GM23248 (cell line): ENCODE data around the gene ENTPD2. TPM values are rescaled to one million over a fixed set of nuclear protein-coding genes. Genes with fewer than 3 reads are reported as not detected.

ENCODE experiments used
- DNase-seq: peaks from one replicate; pipeline ENCODE4 v3.0.0-alpha.2; 2015
- H2AFZ ChIP-seq: fragments of 200-600 bp; sonication (generic); 2 replicates; pipeline ENCODE4 v1.6.1; 2016; ENCODE audit warnings: antibody characterized with exemption
- H3F3A ChIP-seq: fragments of 200-600 bp; sonication (generic); 2 replicates; pipeline ENCODE4 v1.6.1; 2016; ENCODE audit warnings: mild to moderate bottlenecking, antibody characterized with exemption, mixed run types; ENCODE audit not compliant: insufficient read depth
- H3K27ac ChIP-seq: fragments of 200-600 bp; sonication (generic); 2 replicates; pipeline ENCODE4 v1.5.1; 2016; ENCODE audit warnings: mild to moderate bottlenecking
- H3K27me3 ChIP-seq: fragments of 200-600 bp; sonication (generic); replicated peaks from 2 replicates; pipeline ENCODE4 v1.6.1; 2016; ENCODE audit warnings: mild to moderate bottlenecking; ENCODE audit not compliant: insufficient read depth
- H3K36me3 ChIP-seq: fragments of 200-600 bp; sonication (generic); 2 replicates; pipeline ENCODE4 v1.6.1; 2016; ENCODE audit warnings: low read depth, mild to moderate bottlenecking
- H3K4me1 ChIP-seq: fragments of 200-600 bp; sonication (generic); 2 replicates; pipeline ENCODE4 v1.6.1; 2016; ENCODE audit warnings: mild to moderate bottlenecking; ENCODE audit not compliant: insufficient read depth
- H3K4me2 ChIP-seq: fragments of 200-600 bp; sonication (generic); one replicate; pipeline ENCODE4 v1.6.1; 2016; ENCODE audit warnings: mild to moderate bottlenecking; ENCODE audit not compliant: unreplicated experiment
- H3K4me3 ChIP-seq: fragments of 200-600 bp; sonication (generic); 2 replicates; pipeline ENCODE4 v1.5.1; 2016; ENCODE audit warnings: mild to moderate bottlenecking
- H3K79me2 ChIP-seq: fragments of 200-600 bp; sonication (generic); 2 replicates; pipeline ENCODE4 v1.6.1; 2016; ENCODE audit warnings: mild to moderate bottlenecking; ENCODE audit not compliant: insufficient read depth
- H3K9ac ChIP-seq: fragments of 200-600 bp; sonication (generic); 2 replicates; pipeline ENCODE4 v1.6.1; 2016; ENCODE audit warnings: mild to moderate bottlenecking
- H3K9me2 ChIP-seq: fragments of 200-600 bp; sonication (generic); 2 replicates; pipeline ENCODE4 v1.6.1; 2016; ENCODE audit warnings: mixed run types, mild to moderate bottlenecking, moderate library complexity; ENCODE audit not compliant: insufficient read depth
- H3K9me3 ChIP-seq: fragments of 200-600 bp; sonication (generic); one replicate; pipeline ENCODE4 v1.6.1; 2017; ENCODE audit warnings: low read depth
- H4K20me1 ChIP-seq: fragments of 200-600 bp; sonication (generic); 2 replicates; pipeline ENCODE4 v1.6.0; 2016; ENCODE audit not compliant: insufficient read depth
- EZH2 ChIP-seq: fragments of 200-600 bp; sonication (generic); IDR thresholded peaks from 2 replicates; pipeline ENCODE4 v1.6.1; 2018; ENCODE audit warnings: antibody characterized with exemption, mild to moderate bottlenecking; ENCODE audit not compliant: insufficient read depth, poor library complexity, severe bottlenecking
- EZH2phosphoT487 ChIP-seq: fragments of 200-600 bp; sonication (generic); IDR thresholded peaks from 2 replicates; pipeline ENCODE4 v1.6.1; 2018; ENCODE audit warnings: antibody characterized with exemption, moderate library complexity, mild to moderate bottlenecking, low read depth; ENCODE audit not compliant: insufficient read depth
- WGBS, 2 experiments: methylation state at CpG; one replicate each; pipeline ENCODE4 v1.1.6; 2015 to 2017; ENCODE audit warnings: low lambda C conversion rate in 2 of 2, low coverage in 1 of 2; ENCODE audit errors: missing lambda C conversion rate in 2 of 2; 5-methylcytosine and 5-hydroxymethylcytosine counted together
- in situ Hi-C: fragments of 300-500 bp; cut with MboI; formaldehyde crosslinking; loops from 2 replicates; pipeline ENCODE4 v1.15.0; 2020
- polyA plus RNA-seq: library from polyadenylated mRNA; unstranded; fragments of >200 nt; fragmentation: Nextera tagmentation; extraction: Ambion mirVana; gene quantifications from 2 replicates; pipeline ENCODE4 v1.2.1, GENCODE V29; 2016
- small RNA-seq: library from RNA; depleted of rRNA; stranded (forward); fragments of <200 nt; gene quantifications from one replicate; pipeline ENCODE3, GENCODE V24; 2014; ENCODE audit warnings: low read depth, low replicate concordance
- total RNA-seq: library from RNA; depleted of rRNA; stranded (reverse); fragments of >200 nt; shearing (Covaris generic); gene quantifications from 2 replicates; pipeline ENCODE4 v1.2.3, GENCODE V29; 2014; rRNA removed

Gene ENTPD2
- total and polyA plus RNA-seq, 2 experiments from 2014 or later, result not detected

- no peak overlapping the region for H3K4me2 ChIP-seq
- H3F3A ChIP-seq, result peaks cover 10% of the 10 kb centered on the region; the same call in 1 of the 2 replicates
- no peaks in the 10 kb centered on the region for H3K9me2 ChIP-seq
- H3K27ac ChIP-seq, result peak overlapping the region; percentile 46; the same call in 1 of the 2 replicates
- WGBS, 2 experiments, result 72 to 73% methylated on average over 10 of the region's 10 CpGs
- H3K36me3 ChIP-seq, result no peaks in the 10 kb centered on the region
- in situ Hi-C loops, result no loop called here
- H4K20me1 ChIP-seq, result no peaks in the 10 kb centered on the region
- TF ChIP-seq EZH2phosphoT487 (no peak), EZH2 (no peak)
- H3K9me3 ChIP-seq, result no peaks in the 10 kb centered on the region
- DNase-seq, result peak; percentile 59
- peak overlapping the region; percentile 68 for H2AFZ ChIP-seq
- no peaks in the 10 kb centered on the region for H3K27me3 ChIP-seq
- no peak overlapping the region for H3K9ac ChIP-seq
- H3K4me3 ChIP-seq, result no peak overlapping the region
- H3K79me2 ChIP-seq, result no peaks in the 10 kb centered on the region
- H3K4me1 ChIP-seq, result peaks cover 22% of the 10 kb centered on the region
Measured at GRCh38 chr9:137000177-137000930, 53.5 kb downstream of the ENTPD2 start.

Small RNAs within 50 kb of the gene (small RNA-seq; reads per million reads assigned to genes)
- gene RF00153, result not detected

Other genes starting within 250 kb of the ENTPD2 start
Only the 30 nearest of the 37 such genes appear.
- 299 and 305 TPM in 2 replicates for gene EDF1, start 187.8 kb downstream of the ENTPD2 start, total RNA-seq
- gene EDF1, start 187.8 kb downstream of the ENTPD2 start, polyA plus RNA-seq, result 567 and 586 TPM in 2 replicates
- gene TRAF2, start 167.5 kb downstream of the ENTPD2 start, total RNA-seq, result 8.1 and 11.5 TPM in 2 replicates
- gene TRAF2, start 167.5 kb downstream of the ENTPD2 start, polyA plus RNA-seq, result 14.3 and 15.0 TPM in 2 replicates
- 234 and 259 TPM in 2 replicates for gene FBXW5, start 109.3 kb downstream of the ENTPD2 start, total RNA-seq
- 110 and 113 TPM in 2 replicates for gene FBXW5, start 109.3 kb downstream of the ENTPD2 start, polyA plus RNA-seq
- gene C8G, start 108.8 kb downstream of the ENTPD2 start, total RNA-seq, result not detected in 2 replicates
- 0.49 TPM in 1 of 2 replicates, not detected in the other for gene C8G, start 108.8 kb downstream of the ENTPD2 start, polyA plus RNA-seq
- not detected in 2 replicates for gene LCN12, start 101.8 kb downstream of the ENTPD2 start, total RNA-seq
- gene LCN12, start 101.8 kb downstream of the ENTPD2 start, polyA plus RNA-seq, result not detected in 2 replicates
- gene PTGDS, start 76.6 kb downstream of the ENTPD2 start, total RNA-seq, result not detected in 2 replicates
- gene PTGDS, start 76.6 kb downstream of the ENTPD2 start, polyA plus RNA-seq, result 0.24 and 0.25 TPM in 2 replicates
- not detected in 2 replicates for gene LCNL1, start 71.1 kb downstream of the ENTPD2 start, total RNA-seq
- gene LCNL1, start 71.1 kb downstream of the ENTPD2 start, polyA plus RNA-seq, result not detected in 2 replicates
- 38.7 and 52.2 TPM in 2 replicates for gene PAXX, start 61.6 kb downstream of the ENTPD2 start, total RNA-seq
- 49.3 and 54.5 TPM in 2 replicates for gene PAXX, start 61.6 kb downstream of the ENTPD2 start, polyA plus RNA-seq
- gene CLIC3, start 57.5 kb downstream of the ENTPD2 start, total RNA-seq, result 33.3 and 37.7 TPM in 2 replicates
- gene CLIC3, start 57.5 kb downstream of the ENTPD2 start, polyA plus RNA-seq, result 98.9 and 107 TPM in 2 replicates
- 33.2 and 49.4 TPM in 2 replicates for gene ABCA2, start 25.8 kb downstream of the ENTPD2 start, total RNA-seq
- gene ABCA2, start 25.8 kb downstream of the ENTPD2 start, polyA plus RNA-seq, result 20.5 and 21.1 TPM in 2 replicates
- not detected in 2 replicates for gene FUT7, start 22.0 kb downstream of the ENTPD2 start, total RNA-seq
- gene FUT7, start 22.0 kb downstream of the ENTPD2 start, polyA plus RNA-seq, result not detected in 2 replicates
- 41.9 and 43.1 TPM in 2 replicates for gene NPDC1, start 7.9 kb downstream of the ENTPD2 start, total RNA-seq
- gene NPDC1, start 7.9 kb downstream of the ENTPD2 start, polyA plus RNA-seq, result 121 and 122 TPM in 2 replicates
- gene SAPCD2, start 16.5 kb upstream of the ENTPD2 start, total RNA-seq, result 5.4 TPM in 2 replicates
- gene SAPCD2, start 16.5 kb upstream of the ENTPD2 start, polyA plus RNA-seq, result 0.86 and 0.88 TPM in 2 replicates
- 5.2 and 5.7 TPM in 2 replicates for gene UAP1L1, start 23.5 kb upstream of the ENTPD2 start, total RNA-seq
- gene UAP1L1, start 23.5 kb upstream of the ENTPD2 start, polyA plus RNA-seq, result 4.3 and 4.5 TPM in 2 replicates
- 131 and 136 TPM in 2 replicates for gene MAN1B1, start 32.9 kb upstream of the ENTPD2 start, total RNA-seq
- gene MAN1B1, start 32.9 kb upstream of the ENTPD2 start, polyA plus RNA-seq, result 101 and 104 TPM in 2 replicates
- gene DPP7, start 60.7 kb upstream of the ENTPD2 start, total RNA-seq, result 134 and 142 TPM in 2 replicates
- gene DPP7, start 60.7 kb upstream of the ENTPD2 start, polyA plus RNA-seq, result 145 and 148 TPM in 2 replicates
- 0.76 TPM in 1 of 2 replicates, not detected in the other for gene GRIN1, start 85.1 kb upstream of the ENTPD2 start, total RNA-seq
- gene GRIN1, start 85.1 kb upstream of the ENTPD2 start, polyA plus RNA-seq, result 0.15 TPM in 1 of 2 replicates, not detected in the other
- gene LRRC26, start 116.0 kb upstream of the ENTPD2 start, total RNA-seq, result not detected in 2 replicates
- not detected in 2 replicates for gene LRRC26, start 116.0 kb upstream of the ENTPD2 start, polyA plus RNA-seq
- gene TMEM210, start 118.0 kb upstream of the ENTPD2 start, total RNA-seq, result not detected in 2 replicates
- gene TMEM210, start 118.0 kb upstream of the ENTPD2 start, polyA plus RNA-seq, result not detected in 2 replicates
- 24.0 and 28.8 TPM in 2 replicates for gene ANAPC2, start 134.5 kb upstream of the ENTPD2 start, total RNA-seq
- 12.0 and 13.6 TPM in 2 replicates for gene ANAPC2, start 134.5 kb upstream of the ENTPD2 start, polyA plus RNA-seq
- gene SSNA1, start 134.6 kb upstream of the ENTPD2 start, total RNA-seq, result 73.1 and 105 TPM in 2 replicates
- 93.1 and 100 TPM in 2 replicates for gene SSNA1, start 134.6 kb upstream of the ENTPD2 start, polyA plus RNA-seq
- 7.8 and 14.3 TPM in 2 replicates for gene TPRN, start 146.7 kb upstream of the ENTPD2 start, total RNA-seq
- gene TPRN, start 146.7 kb upstream of the ENTPD2 start, polyA plus RNA-seq, result 1.7 and 2.2 TPM in 2 replicates
- gene TMEM203, start 151.6 kb upstream of the ENTPD2 start, total RNA-seq, result 44.3 and 52.9 TPM in 2 replicates
- gene TMEM203, start 151.6 kb upstream of the ENTPD2 start, polyA plus RNA-seq, result 46.9 and 48.6 TPM in 2 replicates
- 12.1 and 12.4 TPM in 2 replicates for gene NDOR1, start 151.6 kb upstream of the ENTPD2 start, total RNA-seq
- 7.7 and 8.5 TPM in 2 replicates for gene NDOR1, start 151.6 kb upstream of the ENTPD2 start, polyA plus RNA-seq
- gene RNF208, start 168.2 kb upstream of the ENTPD2 start, total RNA-seq, result 0.65 TPM in 1 of 2 replicates, not detected in the other
- 0.29 and 0.34 TPM in 2 replicates for gene RNF208, start 168.2 kb upstream of the ENTPD2 start, polyA plus RNA-seq
- gene CYSRT1, start 171.1 kb upstream of the ENTPD2 start, total RNA-seq, result 0.43 TPM in 1 of 2 replicates, not detected in the other
- 0.24 and 0.75 TPM in 2 replicates for gene CYSRT1, start 171.1 kb upstream of the ENTPD2 start, polyA plus RNA-seq
- not detected in 2 replicates for gene RNF224, start 173.4 kb upstream of the ENTPD2 start, total RNA-seq
- not detected in 2 replicates for gene RNF224, start 173.4 kb upstream of the ENTPD2 start, polyA plus RNA-seq
- gene SLC34A3, start 176.8 kb upstream of the ENTPD2 start, total RNA-seq, result not detected in 2 replicates
- not detected in 2 replicates for gene SLC34A3, start 176.8 kb upstream of the ENTPD2 start, polyA plus RNA-seq
- 148 and 159 TPM in 2 replicates for gene TUBB4B, start 187.2 kb upstream of the ENTPD2 start, total RNA-seq
- gene TUBB4B, start 187.2 kb upstream of the ENTPD2 start, polyA plus RNA-seq, result 373 and 391 TPM in 2 replicates
- gene STPG3, start 197.2 kb upstream of the ENTPD2 start, total RNA-seq, result not detected in 2 replicates
- gene STPG3, start 197.2 kb upstream of the ENTPD2 start, polyA plus RNA-seq, result not detected in 2 replicates